Measurements from ENCODE around the gene SLC4A7.
"Not testable (repeated sequence)": the region's sequence is repeated elsewhere in the genome, so short reads cannot be mapped to it uniquely, and the experiment has no call there.

Gene SLC4A7

DNA sequence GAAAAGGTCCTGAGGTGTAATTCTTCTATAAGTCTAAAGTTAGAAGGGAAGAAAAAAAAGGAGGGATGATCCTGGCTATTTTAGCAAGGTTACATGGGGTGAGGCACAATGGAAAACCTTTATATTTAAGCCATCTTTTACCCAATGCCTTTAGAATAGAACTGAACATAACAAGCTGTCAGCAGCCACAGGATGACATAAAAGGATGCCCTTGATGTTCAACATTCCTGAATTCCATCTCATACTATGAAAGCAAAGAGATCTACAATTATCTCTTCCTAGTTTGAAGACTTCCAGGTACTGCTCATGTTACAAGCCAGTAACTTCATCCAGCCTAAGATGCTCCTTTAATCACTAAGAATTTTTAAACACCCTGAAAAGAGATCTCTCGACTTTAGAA lies 141.9 kb downstream of the SLC4A7 start:
- no peak overlapping the region for H3K27ac ChIP-seq

DNA sequence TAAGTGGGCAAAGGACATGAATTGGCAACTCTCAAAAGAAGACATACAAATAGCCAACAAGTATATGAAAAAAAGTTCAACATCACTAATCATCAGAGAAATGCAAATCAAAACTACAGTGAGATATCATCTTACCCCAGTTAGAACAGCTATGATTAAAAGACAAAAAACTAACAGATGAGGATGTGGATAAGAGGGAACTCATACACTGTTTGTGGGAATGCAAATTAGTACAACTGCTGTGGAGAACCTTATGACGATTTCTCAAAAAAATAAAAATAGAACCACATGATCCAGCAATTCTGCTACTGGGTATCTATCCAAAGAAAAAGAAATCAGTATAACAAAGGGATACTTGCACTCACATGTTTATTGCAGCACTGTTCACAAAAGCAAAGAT lies 143.7 kb downstream of the SLC4A7 start:
- TF ChIP-seq Cebpa-rat (IDR thresholded peaks at IDR 0.05), result no peak
- Histone ChIP-seq H3K4me1 (peaks cover 0 to 28% (median 1%) of the 10 kb centered on the region in 10 experiments; a peak in 8 of 20 replicates), H3K36me3 (peaks cover 0 to 33% (median 0%) of the 10 kb centered on the region in 11 experiments; a peak in 5 of 22 replicates), H3K4me3 (0 out of 20 replicates have a peak overlapping the region, but pooled peaks of 1 of the 10 experiments have one; percentile 9), H3K9me3 (replicated peaks in 1 of 11) (peaks cover 5 to 25% (median 17%) of the 10 kb centered on the region in 11 experiments; a peak in 17 of 22 replicates), H3K27ac (peak overlapping the region in 1 of 11 experiments; percentile 52; a peak in 2 of 22 replicates), H3K4me2 (peak overlapping the region in 3 of 11 experiments; percentile 3 to 76 (median 76); a peak in 4 of 22 replicates), H3K27me3 (no peaks in the 10 kb centered on the region), H3K9ac (no peak overlapping the region), H4K20me1 (no peaks in the 10 kb centered on the region)

More for the DNA sequence above, 141.9 kb downstream of the SLC4A7 start:
- Histone ChIP-seq H3K9me3 (replicated peaks in 1 of 11) (peaks cover 5 to 24% (median 16%) of the 10 kb centered on the region in 11 experiments; a peak in 17 of 22 replicates), H3K36me3 (peaks cover 0 to 39% (median 0%) of the 10 kb centered on the region in 11 experiments; a peak in 5 of 22 replicates), H3K4me3 (no peak overlapping the region), H3K4me1 (peaks cover 0 to 28% (median 2%) of the 10 kb centered on the region in 10 experiments; a peak in 8 of 20 replicates), H3K9ac (no peak overlapping the region), H3K27me3 (no peaks in the 10 kb centered on the region), H4K20me1 (no peaks in the 10 kb centered on the region), H3K4me2 (peak overlapping the region in 3 of 11 experiments; percentile 18 to 76 (median 76); a peak in 4 of 22 replicates)
- TF ChIP-seq Cebpa-rat (IDR thresholded peaks at IDR 0.05), result no peak

DNA sequence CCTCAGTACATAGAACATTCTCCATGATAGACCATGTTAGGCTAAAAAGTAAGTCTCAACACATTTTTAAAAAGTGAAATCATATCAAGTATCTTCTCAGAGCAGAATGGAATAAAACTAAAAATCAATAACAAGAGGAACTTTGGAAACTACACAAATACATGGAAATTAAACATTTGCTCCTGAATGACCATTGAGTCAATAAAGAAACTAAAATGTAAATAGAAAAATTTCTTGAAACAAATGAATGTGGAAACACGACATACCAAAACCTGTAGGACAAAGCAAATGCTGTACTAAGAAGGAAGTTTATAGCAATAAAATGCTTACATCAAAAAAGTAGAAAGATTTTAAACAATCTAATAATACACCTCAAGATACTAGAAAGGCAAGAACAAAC lies 148.6 kb downstream of the SLC4A7 start:
- H3K4me2 ChIP-seq, result no peak overlapping the region
- H3K27me3 ChIP-seq, result no peaks in the 10 kb centered on the region
- H4K20me1 ChIP-seq, result no peaks in the 10 kb centered on the region
- H3K9me3 ChIP-seq (replicated peaks in 1 of 11), result peaks cover 8 to 28% (median 17%) of the 10 kb centered on the region in 11 experiments; a peak in 18 of 22 replicates
- no peak for TF ChIP-seq Cebpa-rat (IDR thresholded peaks at IDR 0.05)
- H3K4me3 ChIP-seq, result no peak overlapping the region
- no peak overlapping the region for H3K9ac ChIP-seq
- no peak overlapping the region for H3K27ac ChIP-seq
- peaks cover 0 to 7% (median 0%) of the 10 kb centered on the region in 10 experiments; a peak in 4 of 20 replicates for H3K4me1 ChIP-seq
- peaks cover 0 to 44% (median 0%) of the 10 kb centered on the region in 11 experiments; a peak in 4 of 22 replicates for H3K36me3 ChIP-seq

DNA sequence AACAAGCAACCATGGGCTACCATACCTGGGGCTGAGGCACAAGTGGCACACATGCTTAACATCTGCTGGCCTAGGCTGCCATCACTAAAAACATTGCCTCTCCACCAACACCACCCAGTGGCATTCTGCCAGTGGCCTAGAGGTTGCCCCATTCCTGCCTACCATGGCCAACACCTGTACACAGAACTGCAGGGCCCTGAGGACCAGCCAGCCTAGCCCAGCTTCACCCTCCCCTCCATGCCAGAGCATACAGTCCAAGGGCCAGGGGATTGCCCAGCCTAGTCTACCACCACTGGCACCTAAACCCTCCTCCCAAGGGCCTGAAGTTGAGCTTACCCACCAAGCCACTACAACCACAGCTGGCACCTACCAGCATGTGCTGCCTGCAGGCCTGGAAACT lies 150.3 kb downstream of the SLC4A7 start:
- Histone ChIP-seq H3K27ac (no peak overlapping the region), H4K20me1 (no peaks in the 10 kb centered on the region), H3K4me1 (no peaks in the 10 kb centered on the region), H3K9me3 (replicated peaks in 1 of 11) (peaks cover 15 to 25% (median 23%) of the 10 kb centered on the region in 11 experiments; a peak in 21 of 22 replicates), H3K4me2 (no peak overlapping the region), H3K4me3 (no peak overlapping the region), H3K36me3 (peaks cover 0 to 61% (median 0%) of the 10 kb centered on the region in 11 experiments; a peak in 8 of 22 replicates), H3K9ac (no peak overlapping the region), H3K27me3 (no peaks in the 10 kb centered on the region)
- TF ChIP-seq Cebpa-rat (IDR thresholded peaks at IDR 0.05), result no peak

DNA sequence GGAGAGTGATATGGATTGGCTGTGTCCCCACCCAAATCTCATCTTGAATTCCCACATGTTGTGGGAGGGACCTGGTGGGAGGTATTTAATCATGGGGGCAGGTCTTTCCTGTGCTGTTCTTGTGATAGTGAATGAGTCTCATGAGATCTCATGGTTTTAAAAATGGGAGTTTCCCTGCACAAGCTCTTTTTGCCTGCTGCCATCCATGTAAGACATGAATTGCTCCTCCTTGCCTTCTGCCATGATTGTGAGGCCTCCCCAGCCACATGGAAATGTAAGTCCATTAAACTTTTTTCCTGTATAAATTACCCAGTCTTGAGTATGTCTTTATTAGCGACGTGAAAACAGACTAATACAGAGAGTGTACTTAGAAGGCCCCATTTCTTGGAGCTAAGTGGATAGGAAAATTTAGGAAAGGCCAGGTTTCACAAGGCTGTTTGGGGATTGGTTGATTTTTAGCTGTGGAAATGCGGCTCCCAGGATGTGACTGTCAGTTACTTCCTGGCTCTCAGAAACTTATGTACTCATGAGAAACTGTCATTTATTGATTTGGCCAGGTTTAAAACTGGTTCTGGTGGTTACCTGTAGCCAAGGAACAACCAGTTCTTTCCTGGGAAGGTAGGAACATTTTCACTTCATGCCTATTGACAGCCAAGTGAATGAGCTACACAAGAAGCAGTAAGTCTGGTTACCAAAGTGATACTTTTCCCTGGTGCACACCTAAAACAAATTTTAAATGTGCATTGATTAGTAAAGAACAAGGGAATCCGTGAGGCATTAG lies 155.0 kb downstream of the SLC4A7 start:
- peaks cover 0 to 74% (median 0%) of the 10 kb centered on the region in 11 experiments; a peak in 8 of 22 replicates for H3K36me3 ChIP-seq
- H3K9me3 ChIP-seq (replicated peaks in 1 of 11), result peaks cover 14 to 28% (median 19%) of the 10 kb centered on the region in 11 experiments; a peak in 21 of 22 replicates
- not testable (repeated sequence) for H3K27ac ChIP-seq, H3K4me3 ChIP-seq, H3K9ac ChIP-seq, H3K27me3 ChIP-seq, H3K4me2 ChIP-seq, H4K20me1 ChIP-seq, H3K4me1 ChIP-seq

DNA sequence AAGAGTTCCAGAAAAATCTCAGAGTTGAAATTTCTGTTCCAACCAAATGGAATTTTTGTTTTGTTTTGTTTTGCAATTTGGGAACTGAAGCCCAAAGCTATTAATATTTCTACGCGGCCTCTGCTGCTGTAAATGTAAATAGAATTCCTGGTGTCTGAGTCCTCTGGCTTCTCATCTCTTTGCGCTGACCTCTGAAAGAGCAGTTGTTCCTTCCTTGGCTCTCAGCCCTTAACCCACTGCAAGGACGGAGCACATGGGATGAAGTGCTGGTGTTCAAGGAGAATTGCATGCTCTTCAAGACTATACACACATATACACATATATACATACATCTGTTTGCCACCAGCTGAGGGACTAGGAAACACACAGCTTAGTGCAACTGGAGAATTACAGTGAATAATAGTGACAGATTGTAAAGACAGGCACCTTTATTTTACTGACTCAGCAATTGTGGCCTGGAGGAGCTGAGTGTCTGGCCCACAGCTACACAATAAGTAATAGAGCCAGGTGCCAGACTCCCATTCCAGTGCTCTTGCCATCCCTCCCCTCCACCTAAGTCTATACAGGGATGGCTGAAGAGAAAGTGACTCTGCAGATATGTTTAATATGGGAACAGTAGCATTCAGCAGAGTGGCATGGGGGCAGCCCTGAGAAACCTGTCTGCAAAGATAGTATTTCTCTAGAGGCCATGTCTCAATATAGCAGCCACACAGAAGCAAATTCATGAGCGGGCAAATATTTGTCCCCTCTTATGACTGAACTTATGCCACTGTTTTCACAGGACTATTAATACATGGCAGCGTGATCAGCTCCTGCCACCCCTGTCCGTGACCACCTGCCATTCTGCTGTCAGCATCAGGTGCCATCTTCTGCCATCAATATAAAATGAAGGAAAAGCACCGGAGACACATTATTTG lies 157.3 kb downstream of the SLC4A7 start:
- Histone ChIP-seq H3K9me3 (replicated peaks in 1 of 11) (peaks cover 14 to 21% (median 18%) of the 10 kb centered on the region in 11 experiments; a peak in 21 of 22 replicates), H3K4me2 (no peak overlapping the region), H3K4me1 (peaks cover 0 to 5% (median 0%) of the 10 kb centered on the region in 10 experiments; a peak in 1 of 20 replicates), H4K20me1 (no peaks in the 10 kb centered on the region), H3K4me3 (no peak overlapping the region), H3K36me3 (peaks cover 0 to 65% (median 0%) of the 10 kb centered on the region in 11 experiments; a peak in 8 of 22 replicates), H3K27ac (no peak overlapping the region), H3K27me3 (no peaks in the 10 kb centered on the region), H3K9ac (no peak overlapping the region)
- TF ChIP-seq Cebpa-rat (IDR thresholded peaks at IDR 0.05), result no peak

DNA sequence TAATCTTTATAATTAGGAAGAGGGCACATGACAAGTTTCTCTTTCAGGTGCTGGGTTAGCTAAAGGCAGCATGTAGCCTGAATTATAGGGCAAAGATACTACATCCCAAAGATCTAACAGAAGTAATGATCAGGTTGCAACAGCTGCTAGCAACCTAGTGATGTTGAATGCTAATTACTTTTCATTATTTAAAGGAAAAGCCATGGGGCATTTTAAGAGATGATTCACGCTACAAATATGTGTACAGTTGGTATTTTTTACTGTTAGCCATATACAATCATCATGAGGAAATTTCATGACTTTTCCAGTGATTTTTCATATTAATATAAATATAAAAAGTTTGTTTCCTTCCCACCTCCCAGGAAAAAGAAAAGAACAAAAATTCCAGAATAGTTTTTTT lies 158.0 kb downstream of the SLC4A7 start:
- TF ChIP-seq Cebpa-rat (IDR thresholded peaks at IDR 0.05), result no peak
- Histone ChIP-seq H3K36me3 (peaks cover 0 to 65% (median 0%) of the 10 kb centered on the region in 11 experiments; a peak in 8 of 22 replicates), H3K4me2 (no peak overlapping the region), H3K27me3 (no peaks in the 10 kb centered on the region), H3K9me3 (replicated peaks in 1 of 11) (peaks cover 14 to 21% (median 18%) of the 10 kb centered on the region in 11 experiments; a peak in 21 of 22 replicates), H3K27ac (no peak overlapping the region), H3K9ac (no peak overlapping the region), H3K4me3 (no peak overlapping the region), H4K20me1 (no peaks in the 10 kb centered on the region), H3K4me1 (peaks cover 0 to 5% (median 0%) of the 10 kb centered on the region in 10 experiments; a peak in 1 of 20 replicates)

DNA sequence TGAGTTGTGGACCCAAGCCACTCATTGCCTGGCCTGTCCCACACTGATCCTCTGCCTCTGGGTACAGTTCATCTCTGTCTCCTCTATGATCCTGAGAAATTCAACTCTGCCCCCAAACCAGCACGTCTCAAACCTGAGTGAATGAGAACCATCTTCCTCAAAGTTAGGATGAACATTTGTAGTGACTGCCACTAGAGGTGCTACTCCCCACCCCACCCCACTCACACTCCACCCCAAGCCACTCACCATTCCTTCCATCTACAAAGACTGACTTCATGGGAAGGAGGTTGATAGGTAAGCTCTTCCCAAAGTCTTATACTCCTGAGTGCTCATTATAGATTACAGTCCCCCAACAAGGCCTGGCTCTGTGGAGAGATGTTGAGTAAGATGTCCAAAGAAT lies 158.8 kb downstream of the SLC4A7 start:
- H3K9ac ChIP-seq, result no peak overlapping the region
- TF ChIP-seq Cebpa-rat (IDR thresholded peaks at IDR 0.05), result no peak

More for the DNA sequence above, 158.8 kb downstream of the SLC4A7 start:
- Histone ChIP-seq H3K27me3 (no peaks in the 10 kb centered on the region), H3K4me1 (peaks cover 0 to 5% (median 0%) of the 10 kb centered on the region in 10 experiments; a peak in 1 of 20 replicates), H3K4me2 (no peak overlapping the region), H3K9me3 (replicated peaks in 1 of 11) (peaks cover 14 to 19% (median 18%) of the 10 kb centered on the region in 11 experiments; a peak in 21 of 22 replicates), H3K36me3 (peaks cover 0 to 65% (median 0%) of the 10 kb centered on the region in 11 experiments; a peak in 8 of 22 replicates), H3K4me3 (no peak overlapping the region), H3K27ac (no peak overlapping the region), H4K20me1 (no peaks in the 10 kb centered on the region)
